ENCODE data around the gene FAM240B.

FAM240B gene

GRCh38 chr9:38668791-38669466, 51.0 kb downstream of the FAM240B start:
- no peak for DNase-seq (ENCODE audit: low spot score)

GRCh38 chr9:38662763-38663593, 57.0 kb downstream of the FAM240B start:
- DNase-seq (ENCODE audit: low spot score), result no peak

- DNase-seq (ENCODE audit: low spot score), result no peak
Measured at GRCh38 chr9:38659538-38659937, 60.4 kb downstream of the FAM240B start.

GRCh38 chr9:38656896-38657295, 63.0 kb downstream of the FAM240B start:
- DNase-seq (ENCODE audit: low spot score), result no peak

- no peak for DNase-seq (ENCODE audit: low spot score)
Measured at GRCh38 chr9:38652486-38652885, 67.4 kb downstream of the FAM240B start.

GRCh38 chr9:38652044-38652443, 67.9 kb downstream of the FAM240B start:
- no peak for DNase-seq (ENCODE audit: low spot score)

- no peak for DNase-seq (ENCODE audit: low spot score)
Measured at GRCh38 chr9:38651400-38652042, 68.4 kb downstream of the FAM240B start.

- no peak for DNase-seq (ENCODE audit: low spot score)
Measured at GRCh38 chr9:38650564-38650963, 69.4 kb downstream of the FAM240B start.

- DNase-seq (ENCODE audit: low spot score), result no peak
Measured at GRCh38 chr9:38649731-38650363, 70.1 kb downstream of the FAM240B start.

- DNase-seq (ENCODE audit: low spot score), result no peak
Measured at GRCh38 chr9:38644601-38645000, 75.3 kb downstream of the FAM240B start.

All from LoVo (cell line).